Activated naive CD4-positive, alpha-beta T cell treated with Interleukin-2 at 50 U/mL for 16 hours (primary cell): ENCODE data around the gene RBM17.
A peak's percentile ranks its signal among the peaks of the same experiment; 100 is the strongest.
"Not testable (repeated sequence)": the region's sequence is repeated elsewhere in the genome, so short reads cannot be mapped to it uniquely, and the experiment has no call there.

Experiments
- DNase-seq: peaks from one replicate; pipeline ENCODE4 v3.0.0-alpha.2; 2020

Gene RBM17

DNA sequence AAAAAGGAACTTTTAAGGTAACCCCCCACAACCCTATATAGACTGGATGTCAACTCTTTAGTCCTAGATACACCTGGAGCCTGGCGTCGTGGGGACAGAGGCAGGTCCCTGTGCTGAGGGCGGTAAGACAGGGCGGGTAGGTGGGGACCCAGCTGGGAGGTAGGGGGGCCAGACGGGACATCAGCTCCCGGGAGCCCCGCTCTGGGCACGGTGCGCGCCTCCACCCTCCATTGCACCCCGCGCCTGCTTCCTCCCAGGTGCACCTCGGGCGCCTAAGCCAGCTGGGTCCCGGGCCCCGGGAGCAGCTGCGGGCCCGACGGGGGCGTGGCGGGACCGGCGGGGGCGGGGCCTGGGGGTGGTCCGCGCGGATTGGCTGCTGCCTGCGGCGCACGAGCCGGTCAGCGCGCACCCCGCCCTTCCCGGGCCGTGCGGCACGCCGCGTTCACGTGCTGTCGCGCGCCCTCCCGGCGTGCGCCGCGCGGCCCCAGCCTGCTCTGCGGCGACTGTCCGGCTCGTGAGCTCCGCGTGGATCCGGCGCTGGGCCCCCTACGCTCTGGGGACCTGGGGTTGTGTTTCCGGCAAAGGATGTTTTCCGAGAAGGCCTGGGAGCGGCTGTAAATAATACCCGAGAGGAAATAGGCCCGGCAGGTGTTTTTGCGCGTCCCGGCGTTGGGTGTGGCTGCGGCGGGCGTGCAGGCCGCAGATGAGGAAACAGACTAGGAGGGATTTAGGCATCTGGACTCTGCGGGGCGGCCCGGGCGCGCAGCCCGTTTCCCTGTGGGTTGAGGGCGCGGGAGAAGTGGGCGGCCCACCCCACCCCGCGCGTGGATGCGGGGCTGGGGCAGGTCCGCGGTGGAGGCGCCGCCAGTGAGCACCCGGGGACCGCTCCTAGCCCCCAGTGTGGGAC, 74.8 kb downstream of the RBM17 start:
- DNase-seq, result peak; percentile 93

DNA sequence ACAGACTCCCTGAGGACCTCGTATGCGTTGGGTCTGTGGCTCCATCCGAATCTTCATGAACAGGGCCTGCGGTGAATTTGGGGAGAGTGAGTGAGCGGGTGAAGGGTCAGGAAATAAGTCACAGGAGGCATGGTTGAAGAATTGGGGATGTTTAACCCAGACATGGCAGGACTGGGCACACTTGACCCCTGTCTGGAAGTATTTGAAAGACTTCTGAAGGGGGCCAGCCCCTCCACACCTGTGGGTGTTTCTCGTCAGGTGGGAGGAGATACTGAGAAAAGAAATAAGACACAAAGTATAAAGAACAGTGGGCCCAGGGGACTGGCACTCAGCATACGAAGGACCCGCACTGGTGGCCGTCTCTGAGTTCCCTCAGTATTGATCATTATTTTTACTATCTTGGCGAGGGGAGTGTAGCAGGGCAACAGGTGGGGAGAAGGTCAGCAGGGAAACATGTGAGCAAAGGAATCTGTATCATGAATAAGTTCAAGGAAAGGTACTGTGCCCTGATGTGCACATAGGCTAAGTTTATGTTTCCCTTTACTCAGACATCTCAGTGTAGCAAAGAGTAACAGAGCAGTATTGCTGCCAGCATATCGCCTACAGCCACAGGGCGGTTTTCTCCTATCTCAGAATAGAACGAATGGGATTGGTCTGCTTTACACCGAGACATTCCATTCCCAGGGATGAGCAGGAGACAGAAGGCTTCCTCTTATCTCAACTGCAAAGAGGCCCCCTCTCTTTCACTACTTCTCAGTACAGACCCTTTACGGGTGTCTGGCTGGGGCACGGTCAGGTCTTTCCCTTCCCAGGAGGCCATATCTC, 75.6 kb downstream of the RBM17 start:
- peak; percentile 32 for DNase-seq

- no peak for DNase-seq
Observed at GRCh38 chr10:6165221-6165725, 76.4 kb downstream of the RBM17 start.

GRCh38 chr10:6165933-6166332, 77.1 kb downstream of the RBM17 start:
- not testable (repeated sequence) for DNase-seq
